NOMO-1 treated with dmso at 0.1 percent for 144 hours (cell line): Measurements from ENCODE around the gene ERGIC2.
"Not testable (repeated sequence)": the region's sequence is repeated elsewhere in the genome, so short reads cannot be mapped to it uniquely, and the experiment has no call there.

Experiments
- DNase-seq: peaks from one replicate; lab custom pipeline; 2025; ENCODE audit not compliant: unreplicated experiment; lab: John Stamatoyannopoulos, UW

Gene ERGIC2

GRCh38 chr12:29304388-29304787 is 76.6 kb downstream of the ERGIC2 start:
- no peak for DNase-seq

GRCh38 chr12:29301114-29301513 is 79.9 kb downstream of the ERGIC2 start:
- DNase-seq: no peak

GRCh38 chr12:29299633-29300032 is 81.3 kb downstream of the ERGIC2 start:
- DNase-seq: no peak

GRCh38 chr12:29291226-29291625 is 89.7 kb downstream of the ERGIC2 start:
- no peak for DNase-seq

GRCh38 chr12:29290475-29290874 is 90.5 kb downstream of the ERGIC2 start:
- not testable (repeated sequence) for DNase-seq

GRCh38 chr12:29288031-29288430 is 92.9 kb downstream of the ERGIC2 start:
- DNase-seq: no peak

GRCh38 chr12:29287622-29288021 is 93.3 kb downstream of the ERGIC2 start:
- no peak for DNase-seq
